ENCODE measurements around the gene DHX16. TPM values are rescaled to one million over a fixed set of nuclear protein-coding genes. Genes with fewer than 3 reads are reported as not detected.

The DHX16 gene
- total and polyA plus RNA-seq, 4 donors, result 17.9 to 35.2 (median 30.3) TPM

- peak overlapping the region; percentile 99 for H3K4me3 ChIP-seq (ENCODE audit: low read depth, low read length)
- H3K36me3 ChIP-seq (ENCODE audit: control insufficient read depth, insufficient read depth, low read length), result peaks cover 9% of the 10 kb centered on the region
- peak in 5 of 6 donors; percentile 75 to 97 (median 77) for DNase-seq (ENCODE audit: low read depth in 4 of 6, low spot score in 6 of 6)
- H3K27me3 ChIP-seq (ENCODE audit: control insufficient read depth, insufficient read depth, low read length), result no peaks in the 10 kb centered on the region
- peak overlapping the region; percentile 98 for H3K27ac ChIP-seq (ENCODE audit: low read depth, low read length)
- 0% methylated on average over 46 of the region's 52 CpGs for WGBS (ENCODE audit: insufficient coverage)
- H3K9me3 ChIP-seq (ENCODE audit: control insufficient read depth, insufficient read depth, low read length), result no peaks in the 10 kb centered on the region
- H3K4me1 ChIP-seq (ENCODE audit: control insufficient read depth, insufficient read depth, low read length), result peaks cover 77% of the 10 kb centered on the region
These were observed 14.3 kb upstream of the DHX16 start for GRCh38 chr6:30686908-30687658.

DNA sequence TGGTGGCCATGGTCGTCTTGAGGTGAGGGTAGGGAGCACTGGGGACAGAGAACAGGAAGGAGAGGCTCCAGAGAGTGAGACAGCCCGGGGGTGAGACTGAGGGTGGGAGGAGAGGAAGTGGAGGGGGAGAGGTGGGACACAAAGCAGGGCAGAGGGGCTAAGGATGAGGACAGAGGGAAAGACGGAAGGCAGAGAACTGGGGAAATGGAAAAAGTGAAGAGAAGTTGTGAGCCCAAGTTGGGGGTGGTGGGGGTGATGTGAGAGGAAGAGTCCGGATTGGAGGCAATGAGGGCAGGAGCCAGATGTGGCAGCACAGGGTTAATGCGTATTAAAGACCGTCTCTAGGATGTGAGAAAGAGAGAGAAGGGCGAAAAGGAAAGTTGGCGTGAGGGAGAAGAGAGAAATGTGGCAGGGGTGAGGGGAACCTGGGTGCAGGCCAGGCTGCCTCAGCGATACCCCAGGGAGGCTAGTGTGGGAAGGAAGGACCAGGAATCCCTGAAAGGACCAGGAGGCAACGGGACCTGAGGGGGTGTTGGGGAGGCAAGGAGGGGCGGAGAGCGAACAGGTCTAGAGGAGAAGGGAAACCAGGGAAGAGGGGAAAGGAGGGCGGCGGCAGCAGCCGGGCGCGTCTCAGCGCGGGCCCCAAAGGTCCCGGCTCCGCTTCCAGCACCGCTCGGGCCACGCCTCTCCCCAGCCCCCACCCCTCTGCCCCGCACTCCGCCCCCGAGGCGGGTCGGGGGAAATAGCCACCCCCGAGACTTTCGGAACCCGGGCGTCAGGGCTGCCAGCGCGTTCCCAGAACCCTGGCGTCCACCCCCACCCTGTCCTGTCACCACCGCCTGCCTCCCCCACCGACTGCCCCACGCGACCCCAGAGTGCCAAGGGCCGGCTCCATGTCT, 13.5 kb upstream of the DHX16 start, which contains the start of gene PPP1R18:
Gene PPP1R18, minus strand, starts transcription at position 637 of the 899 bp plus-strand sequence. Its CDS starts 627 bp downstream, at position 10.
- DNase-seq (ENCODE audit: low read depth in 4 of 6, low spot score in 6 of 6), result peak in 2 of 6 donors; percentile 66 to 80
- Histone ChIP-seq H3K27ac (ENCODE audit: low read depth, low read length) (peak within 1 kb of the TSS; percentile 98), H3K9me3 (ENCODE audit: control insufficient read depth, insufficient read depth, low read length) (no peaks in the 10 kb centered on the region), H3K4me3 (ENCODE audit: low read depth, low read length) (peak within 1 kb of the TSS; percentile 99), H3K4me1 (ENCODE audit: control insufficient read depth, insufficient read depth, low read length) (peaks cover 79% of the 10 kb centered on the region), H3K27me3 (ENCODE audit: control insufficient read depth, insufficient read depth, low read length) (no peaks in the 10 kb centered on the region), H3K36me3 (ENCODE audit: control insufficient read depth, insufficient read depth, low read length) (peaks cover 10% of the 10 kb centered on the region)
- WGBS (ENCODE audit: insufficient coverage), result under 1% methylated on average over 32 of the region's 41 CpGs

- Histone ChIP-seq H3K9me3 (ENCODE audit: control insufficient read depth, insufficient read depth, low read length) (no peaks in the 10 kb centered on the region), H3K4me1 (ENCODE audit: control insufficient read depth, insufficient read depth, low read length) (peaks cover 75% of the 10 kb centered on the region), H3K36me3 (ENCODE audit: control insufficient read depth, insufficient read depth, low read length) (peaks cover 15% of the 10 kb centered on the region), H3K4me3 (ENCODE audit: low read depth, low read length) (peak overlapping the region; percentile 99), H3K27ac (ENCODE audit: low read depth, low read length) (peak overlapping the region; percentile 98), H3K27me3 (ENCODE audit: control insufficient read depth, insufficient read depth, low read length) (no peaks in the 10 kb centered on the region)
- DNase-seq (ENCODE audit: low read depth in 4 of 6, low spot score in 6 of 6), result no peak
- 58% methylated on average over 29 of the region's 29 CpGs for whole genome bisulfite sequencing (ENCODE audit: insufficient coverage)
These were observed 12.6 kb upstream of the DHX16 start for GRCh38 chr6:30685157-30686008.

DNA sequence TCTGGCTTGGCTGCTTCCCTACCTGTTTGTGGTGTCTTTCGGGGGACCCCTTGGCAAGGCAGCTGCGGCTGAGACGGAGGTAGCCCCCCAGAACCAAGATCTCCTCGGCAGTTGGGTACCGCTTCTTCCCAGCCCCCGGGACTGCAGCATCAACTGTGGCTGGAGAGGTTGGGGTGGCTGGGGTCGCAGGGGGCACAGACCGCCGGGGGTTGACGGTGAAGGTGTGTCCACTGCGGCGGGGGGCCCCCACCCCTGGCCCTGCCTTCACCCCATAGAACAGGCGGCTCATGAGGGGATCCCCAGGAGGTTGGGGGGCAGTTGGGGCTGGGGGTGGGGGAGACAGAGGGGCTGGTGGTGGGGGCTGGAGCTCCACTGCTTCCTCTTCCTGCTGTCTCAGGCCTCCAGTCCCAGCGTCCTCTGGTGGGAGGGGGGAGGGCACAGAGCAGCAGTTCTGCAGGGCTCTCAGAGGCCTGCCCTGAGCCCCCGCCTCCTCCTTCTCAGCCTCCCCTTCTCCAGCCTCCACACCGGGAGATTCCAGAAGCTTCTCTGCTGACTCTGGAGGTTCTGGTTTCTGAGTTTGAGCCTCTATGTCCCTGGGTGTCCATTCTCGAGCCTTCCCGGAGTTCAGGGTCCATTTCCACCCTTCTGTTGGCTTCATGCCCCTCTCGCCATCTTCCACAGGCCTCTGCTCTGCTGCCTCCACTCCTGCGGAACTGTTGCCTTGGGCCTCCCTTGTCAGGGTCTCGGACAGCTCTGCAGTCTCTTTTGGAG, 11.8 kb upstream of the DHX16 start:
- H3K27ac ChIP-seq (ENCODE audit: low read depth, low read length), result peak overlapping the region; percentile 98
- 71% methylated on average over 9 of the region's 21 CpGs for WGBS (ENCODE audit: insufficient coverage)
- H3K9me3 ChIP-seq (ENCODE audit: control insufficient read depth, insufficient read depth, low read length), result no peaks in the 10 kb centered on the region
- peak overlapping the region; percentile 99 for H3K4me3 ChIP-seq (ENCODE audit: low read depth, low read length)
- H3K27me3 ChIP-seq (ENCODE audit: control insufficient read depth, insufficient read depth, low read length), result no peaks in the 10 kb centered on the region
- H3K4me1 ChIP-seq (ENCODE audit: control insufficient read depth, insufficient read depth, low read length), result peaks cover 73% of the 10 kb centered on the region
- peaks cover 15% of the 10 kb centered on the region for H3K36me3 ChIP-seq (ENCODE audit: control insufficient read depth, insufficient read depth, low read length)
- DNase-seq (ENCODE audit: low read depth in 4 of 6, low spot score in 6 of 6), result no peak

GRCh38 chr6:30683980-30684338, 11.2 kb upstream of the DHX16 start:
- Histone ChIP-seq H3K4me3 (ENCODE audit: low read depth, low read length) (peak overlapping the region; percentile 99), H3K36me3 (ENCODE audit: control insufficient read depth, insufficient read depth, low read length) (peaks cover 18% of the 10 kb centered on the region), H3K9me3 (ENCODE audit: control insufficient read depth, insufficient read depth, low read length) (no peaks in the 10 kb centered on the region), H3K27me3 (ENCODE audit: control insufficient read depth, insufficient read depth, low read length) (no peaks in the 10 kb centered on the region), H3K4me1 (ENCODE audit: control insufficient read depth, insufficient read depth, low read length) (peaks cover 73% of the 10 kb centered on the region), H3K27ac (ENCODE audit: low read depth, low read length) (peak overlapping the region; percentile 88)
- 57% methylated on average over 1 of the region's 2 CpGs for WGBS (ENCODE audit: insufficient coverage)
- no peak for DNase-seq (ENCODE audit: low read depth in 4 of 6, low spot score in 6 of 6)

DNA sequence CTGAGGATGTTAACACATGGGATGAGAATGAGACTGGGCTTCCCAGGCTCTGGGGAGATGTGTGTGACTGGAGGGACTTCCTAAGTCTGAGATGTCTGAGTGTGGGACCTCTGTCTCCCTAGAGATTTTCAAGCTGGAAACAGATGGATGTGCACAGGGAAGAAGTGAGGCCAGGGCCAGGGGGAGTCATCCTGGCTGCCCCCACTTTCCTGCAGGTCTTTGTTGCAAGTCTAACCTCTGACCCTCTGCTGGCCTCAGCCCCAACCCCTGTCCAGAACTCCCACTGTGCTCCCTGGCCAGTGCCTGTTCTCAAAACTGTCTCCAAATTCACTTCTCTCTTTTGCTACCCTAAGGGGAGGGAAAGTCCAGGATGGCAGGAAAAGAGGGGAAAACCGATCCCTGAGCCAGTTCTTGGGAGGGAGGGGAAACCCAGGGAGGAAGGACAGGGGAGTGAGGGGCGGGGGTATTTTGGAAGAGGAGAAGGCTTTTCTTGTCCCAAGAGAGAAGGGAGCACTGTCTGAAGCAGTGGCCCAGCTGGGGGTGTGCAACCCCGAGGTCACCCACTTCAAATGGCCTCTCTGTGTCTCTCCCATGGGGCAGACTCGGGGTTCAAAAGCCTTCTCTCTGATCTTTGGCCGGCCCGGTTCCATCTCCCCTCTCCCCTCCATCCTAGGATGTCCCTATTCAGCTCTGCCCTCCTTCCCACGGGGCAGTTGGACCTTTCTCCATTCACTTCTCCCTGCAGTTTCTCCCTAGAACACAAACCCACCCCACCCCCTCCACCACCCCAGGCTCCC, 10.6 kb upstream of the DHX16 start:
- H3K4me3 ChIP-seq (ENCODE audit: low read depth, low read length), result peak overlapping the region; percentile 99
- peak overlapping the region; percentile 88 for H3K27ac ChIP-seq (ENCODE audit: low read depth, low read length)
- H3K4me1 ChIP-seq (ENCODE audit: control insufficient read depth, insufficient read depth, low read length), result peaks cover 69% of the 10 kb centered on the region
- H3K27me3 ChIP-seq (ENCODE audit: control insufficient read depth, insufficient read depth, low read length), result no peaks in the 10 kb centered on the region
- peaks cover 24% of the 10 kb centered on the region for H3K36me3 ChIP-seq (ENCODE audit: control insufficient read depth, insufficient read depth, low read length)
- no peak for DNase-seq (ENCODE audit: low read depth in 4 of 6, low spot score in 6 of 6)
- WGBS (ENCODE audit: insufficient coverage), result 10% methylated on average over 7 of the region's 7 CpGs
- H3K9me3 ChIP-seq (ENCODE audit: control insufficient read depth, insufficient read depth, low read length), result no peaks in the 10 kb centered on the region

GRCh38 chr6:30682143-30683117, 9.6 kb upstream of the DHX16 start:
- WGBS (ENCODE audit: insufficient coverage), result 16% methylated on average over 4 of the region's 11 CpGs
- peak in 1 of 6 donors; percentile 53 for DNase-seq (ENCODE audit: low read depth in 4 of 6, low spot score in 6 of 6)
- Histone ChIP-seq H3K36me3 (ENCODE audit: control insufficient read depth, insufficient read depth, low read length) (peaks cover 32% of the 10 kb centered on the region), H3K27ac (ENCODE audit: low read depth, low read length) (peak overlapping the region; percentile 88), H3K9me3 (ENCODE audit: control insufficient read depth, insufficient read depth, low read length) (no peaks in the 10 kb centered on the region), H3K27me3 (ENCODE audit: control insufficient read depth, insufficient read depth, low read length) (no peaks in the 10 kb centered on the region), H3K4me3 (ENCODE audit: low read depth, low read length) (peak overlapping the region; percentile 99), H3K4me1 (ENCODE audit: control insufficient read depth, insufficient read depth, low read length) (peaks cover 59% of the 10 kb centered on the region)
